ENCODE measurements around the gene MTHFR. TPM values are rescaled to one million over a fixed set of nuclear protein-coding genes. Genes with fewer than 3 reads are reported as not detected.

The MTHFR gene
- total RNA-seq, 1 experiment from 2014 or later, result 22.6 TPM

DNA sequence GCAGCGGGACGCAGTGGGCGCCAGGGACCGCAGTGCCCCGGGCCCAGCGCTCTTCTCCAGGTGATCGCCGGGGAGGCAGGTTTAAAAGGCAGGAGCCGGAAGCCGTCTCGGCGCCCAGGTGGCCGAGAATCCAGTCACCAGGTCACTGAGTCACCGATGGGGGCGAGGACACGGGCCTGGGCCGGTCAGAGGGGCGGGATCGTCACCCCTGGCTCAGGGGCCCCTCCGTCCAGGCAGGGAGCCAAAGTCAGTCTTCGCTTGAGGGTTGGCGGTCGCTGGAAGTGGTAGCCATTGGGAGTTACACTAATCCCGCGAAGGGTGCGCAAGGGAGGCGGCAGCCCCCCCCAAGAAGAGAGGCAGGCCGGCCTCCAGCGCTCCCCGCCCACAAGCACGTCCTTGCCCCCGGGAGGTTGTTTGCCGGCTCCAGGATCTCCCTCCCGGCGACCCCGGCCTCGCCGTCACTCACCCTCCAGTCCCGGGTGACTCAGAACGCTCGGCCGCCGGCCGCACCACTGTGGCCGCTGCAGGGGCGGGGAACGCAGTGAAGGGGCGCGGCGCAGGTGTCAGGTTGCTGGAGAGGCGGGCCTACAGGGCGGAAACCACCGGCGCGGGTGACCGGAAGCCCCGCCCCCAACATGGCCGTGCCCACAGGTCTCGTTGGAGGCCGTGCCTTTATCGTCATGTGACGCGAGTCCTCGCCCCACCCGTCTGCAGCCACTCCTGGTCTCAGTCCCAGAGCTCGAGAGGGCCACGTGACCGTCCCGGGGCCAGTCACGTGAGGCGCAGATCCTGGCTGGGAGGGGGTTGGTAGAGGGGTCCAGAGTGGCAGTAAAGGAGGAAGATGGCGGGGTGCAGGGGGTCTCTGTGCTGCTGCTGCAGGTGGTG lies at the start of gene MTHFR, which contains the start of gene CLCN6 (continued):
- TF ChIP-seq IRF2 (CRISPR knock-in tag; IDR thresholded peaks at IDR 0.05; ENCODE audit: borderline replicate concordance, low read depth) (no peak), RORB (CRISPR knock-in tag; IDR thresholded peaks at IDR 0.05) (no peak), SP1 (CRISPR knock-in tag; conservative IDR thresholded peaks at IDR 0.05) (peak; percentile 99), SMAD3 (CRISPR knock-in tag; IDR thresholded peaks at IDR 0.05; ENCODE audit: borderline replicate concordance) (no peak), PRRX2 (CRISPR knock-in tag; IDR thresholded peaks at IDR 0.05) (no peak), ZBTB43 (CRISPR knock-in tag; IDR thresholded peaks at IDR 0.05) (peak; percentile 88), ZNF138 (CRISPR knock-in tag; conservative IDR thresholded peaks at IDR 0.05) (no peak), ATF1 (CRISPR knock-in tag; IDR thresholded peaks at IDR 0.05) (no peak), E2F5 (CRISPR knock-in tag; IDR thresholded peaks at IDR 0.05) (no peak), ZNF263 (CRISPR knock-in tag; IDR thresholded peaks at IDR 0.05; ENCODE audit: low read depth) (no peak), CBFB (CRISPR knock-in tag; IDR thresholded peaks at IDR 0.05; ENCODE audit: low read depth) (no peak), AR (CRISPR knock-in tag; IDR thresholded peaks at IDR 0.05) (no peak), CREB1 (CRISPR knock-in tag; IDR thresholded peaks at IDR 0.05) (no peak), RELA (CRISPR knock-in tag; IDR thresholded peaks at IDR 0.05; ENCODE audit: borderline replicate concordance) (no peak), FOXP1 (CRISPR knock-in tag; IDR thresholded peaks at IDR 0.05; ENCODE audit: borderline replicate concordance) (peak; percentile 48; the same call in 1 of the 2 replicates)
- TF ChIP-seq, protein P1, sequence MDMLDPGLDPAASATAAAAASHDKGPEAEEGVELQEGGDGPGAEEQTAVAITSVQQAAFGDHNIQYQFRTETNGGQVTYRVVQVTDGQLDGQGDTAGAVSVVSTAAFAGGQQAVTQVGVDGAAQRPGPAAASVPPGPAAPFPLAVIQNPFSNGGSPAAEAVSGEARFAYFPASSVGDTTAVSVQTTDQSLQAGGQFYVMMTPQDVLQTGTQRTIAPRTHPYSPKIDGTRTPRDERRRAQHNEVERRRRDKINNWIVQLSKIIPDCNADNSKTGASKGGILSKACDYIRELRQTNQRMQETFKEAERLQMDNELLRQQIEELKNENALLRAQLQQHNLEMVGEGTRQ (CRISPR knock-in tag; IDR thresholded peaks at IDR 0.05), result peak; percentile 100
- TF ChIP-seq, protein P2, sequence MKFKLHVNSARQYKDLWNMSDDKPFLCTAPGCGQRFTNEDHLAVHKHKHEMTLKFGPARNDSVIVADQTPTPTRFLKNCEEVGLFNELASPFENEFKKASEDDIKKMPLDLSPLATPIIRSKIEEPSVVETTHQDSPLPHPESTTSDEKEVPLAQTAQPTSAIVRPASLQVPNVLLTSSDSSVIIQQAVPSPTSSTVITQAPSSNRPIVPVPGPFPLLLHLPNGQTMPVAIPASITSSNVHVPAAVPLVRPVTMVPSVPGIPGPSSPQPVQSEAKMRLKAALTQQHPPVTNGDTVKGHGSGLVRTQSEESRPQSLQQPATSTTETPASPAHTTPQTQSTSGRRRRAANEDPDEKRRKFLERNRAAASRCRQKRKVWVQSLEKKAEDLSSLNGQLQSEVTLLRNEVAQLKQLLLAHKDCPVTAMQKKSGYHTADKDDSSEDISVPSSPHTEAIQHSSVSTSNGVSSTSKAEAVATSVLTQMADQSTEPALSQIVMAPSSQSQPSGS (CRISPR knock-in tag; IDR thresholded peaks at IDR 0.05; ENCODE audit: borderline replicate concordance, low read depth), result no peak

DNA sequence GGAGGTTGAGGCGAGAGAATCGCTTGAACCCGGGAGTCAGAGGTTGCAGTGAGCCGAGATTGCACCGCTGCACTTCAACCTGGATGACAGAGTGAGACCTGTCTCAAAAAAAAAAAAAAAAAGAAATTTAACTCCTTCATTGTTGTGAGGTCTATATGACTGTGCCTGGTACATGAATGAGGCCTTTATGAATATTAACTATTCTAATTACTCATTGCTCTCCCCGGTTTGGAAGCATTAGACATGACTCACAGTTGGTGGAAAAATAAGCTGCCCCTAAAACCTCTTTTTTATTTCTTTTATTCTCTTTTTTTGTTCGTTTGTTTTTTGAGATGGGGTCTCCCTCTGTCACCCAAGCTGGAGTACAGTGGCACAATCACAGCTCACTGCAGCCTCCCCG lies 49.7 kb upstream of the MTHFR start:
- no peaks in the 10 kb centered on the region for H3K9me3 Mint-ChIP-seq
- peaks cover 40% of the 10 kb centered on the region for H3K27me3 Mint-ChIP-seq (ENCODE audit: low read depth)
- ChIA-PET POLR2A (interaction anchor here (0.7 to 1.2 kb wide), 2 partner anchors 54 to 182 kb away, joined by 3 read pairs; no protein-coding TSS in a partner anchor), CTCF (interaction anchor here (0.6 to 3.0 kb wide), 6 partner anchors 12 to 112 kb away, joined by 3 to 12 read pairs (median 4); no protein-coding TSS in a partner anchor)
- H3K4me1 Mint-ChIP-seq, result no peaks in the 10 kb centered on the region
- H3K27ac Mint-ChIP-seq, result no peak overlapping the region
- no peak for ATAC-seq
- H3K36me3 Mint-ChIP-seq, result no peaks in the 10 kb centered on the region
- DNase-seq (ENCODE audit: low spot score), result no peak
- no peak overlapping the region for H3K4me3 Mint-ChIP-seq
- no peak for TF ChIP-seq NFE2L1 (CRISPR knock-in tag; IDR thresholded peaks at IDR 0.05)
- TF ChIP-seq GABPB1 (CRISPR knock-in tag; IDR thresholded peaks at IDR 0.05), result no peak
- TF ChIP-seq, protein P3, sequence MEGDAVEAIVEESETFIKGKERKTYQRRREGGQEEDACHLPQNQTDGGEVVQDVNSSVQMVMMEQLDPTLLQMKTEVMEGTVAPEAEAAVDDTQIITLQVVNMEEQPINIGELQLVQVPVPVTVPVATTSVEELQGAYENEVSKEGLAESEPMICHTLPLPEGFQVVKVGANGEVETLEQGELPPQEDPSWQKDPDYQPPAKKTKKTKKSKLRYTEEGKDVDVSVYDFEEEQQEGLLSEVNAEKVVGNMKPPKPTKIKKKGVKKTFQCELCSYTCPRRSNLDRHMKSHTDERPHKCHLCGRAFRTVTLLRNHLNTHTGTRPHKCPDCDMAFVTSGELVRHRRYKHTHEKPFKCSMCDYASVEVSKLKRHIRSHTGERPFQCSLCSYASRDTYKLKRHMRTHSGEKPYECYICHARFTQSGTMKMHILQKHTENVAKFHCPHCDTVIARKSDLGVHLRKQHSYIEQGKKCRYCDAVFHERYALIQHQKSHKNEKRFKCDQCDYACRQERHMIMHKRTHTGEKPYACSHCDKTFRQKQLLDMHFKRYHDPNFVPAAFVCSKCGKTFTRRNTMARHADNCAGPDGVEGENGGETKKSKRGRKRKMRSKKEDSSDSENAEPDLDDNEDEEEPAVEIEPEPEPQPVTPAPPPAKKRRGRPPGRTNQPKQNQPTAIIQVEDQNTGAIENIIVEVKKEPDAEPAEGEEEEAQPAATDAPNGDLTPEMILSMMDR (IDR thresholded peaks at IDR 0.05), result no peak
- no peak for TF ChIP-seq NR1H2 (CRISPR knock-in tag; IDR thresholded peaks at IDR 0.05)
- TF ChIP-seq TCF7 (CRISPR knock-in tag; IDR thresholded peaks at IDR 0.05; ENCODE audit: low read depth), result no peak
- no peak for TF ChIP-seq HMGA2 (CRISPR knock-in tag; IDR thresholded peaks at IDR 0.05)
- TF ChIP-seq, protein P4, sequence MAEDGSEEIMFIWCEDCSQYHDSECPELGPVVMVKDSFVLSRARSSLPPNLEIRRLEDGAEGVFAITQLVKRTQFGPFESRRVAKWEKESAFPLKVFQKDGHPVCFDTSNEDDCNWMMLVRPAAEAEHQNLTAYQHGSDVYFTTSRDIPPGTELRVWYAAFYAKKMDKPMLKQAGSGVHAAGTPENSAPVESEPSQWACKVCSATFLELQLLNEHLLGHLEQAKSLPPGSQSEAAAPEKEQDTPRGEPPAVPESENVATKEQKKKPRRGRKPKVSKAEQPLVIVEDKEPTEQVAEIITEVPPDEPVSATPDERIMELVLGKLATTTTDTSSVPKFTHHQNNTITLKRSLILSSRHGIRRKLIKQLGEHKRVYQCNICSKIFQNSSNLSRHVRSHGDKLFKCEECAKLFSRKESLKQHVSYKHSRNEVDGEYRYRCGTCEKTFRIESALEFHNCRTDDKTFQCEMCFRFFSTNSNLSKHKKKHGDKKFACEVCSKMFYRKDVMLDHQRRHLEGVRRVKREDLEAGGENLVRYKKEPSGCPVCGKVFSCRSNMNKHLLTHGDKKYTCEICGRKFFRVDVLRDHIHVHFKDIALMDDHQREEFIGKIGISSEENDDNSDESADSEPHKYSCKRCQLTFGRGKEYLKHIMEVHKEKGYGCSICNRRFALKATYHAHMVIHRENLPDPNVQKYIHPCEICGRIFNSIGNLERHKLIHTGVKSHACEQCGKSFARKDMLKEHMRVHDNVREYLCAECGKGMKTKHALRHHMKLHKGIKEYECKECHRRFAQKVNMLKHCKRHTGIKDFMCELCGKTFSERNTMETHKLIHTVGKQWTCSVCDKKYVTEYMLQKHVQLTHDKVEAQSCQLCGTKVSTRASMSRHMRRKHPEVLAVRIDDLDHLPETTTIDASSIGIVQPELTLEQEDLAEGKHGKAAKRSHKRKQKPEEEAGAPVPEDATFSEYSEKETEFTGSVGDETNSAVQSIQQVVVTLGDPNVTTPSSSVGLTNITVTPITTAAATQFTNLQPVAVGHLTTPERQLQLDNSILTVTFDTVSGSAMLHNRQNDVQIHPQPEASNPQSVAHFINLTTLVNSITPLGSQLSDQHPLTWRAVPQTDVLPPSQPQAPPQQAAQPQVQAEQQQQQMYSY (CRISPR knock-in tag; IDR thresholded peaks at IDR 0.05), result no peak

Measured in WTC11 (cell line).